ENCODE measurements around the gene TRIM71.
"Not testable (repeated sequence)": the region's sequence is repeated elsewhere in the genome, so short reads cannot be mapped to it uniquely, and the experiment has no call there.

Gene TRIM71

DNA sequence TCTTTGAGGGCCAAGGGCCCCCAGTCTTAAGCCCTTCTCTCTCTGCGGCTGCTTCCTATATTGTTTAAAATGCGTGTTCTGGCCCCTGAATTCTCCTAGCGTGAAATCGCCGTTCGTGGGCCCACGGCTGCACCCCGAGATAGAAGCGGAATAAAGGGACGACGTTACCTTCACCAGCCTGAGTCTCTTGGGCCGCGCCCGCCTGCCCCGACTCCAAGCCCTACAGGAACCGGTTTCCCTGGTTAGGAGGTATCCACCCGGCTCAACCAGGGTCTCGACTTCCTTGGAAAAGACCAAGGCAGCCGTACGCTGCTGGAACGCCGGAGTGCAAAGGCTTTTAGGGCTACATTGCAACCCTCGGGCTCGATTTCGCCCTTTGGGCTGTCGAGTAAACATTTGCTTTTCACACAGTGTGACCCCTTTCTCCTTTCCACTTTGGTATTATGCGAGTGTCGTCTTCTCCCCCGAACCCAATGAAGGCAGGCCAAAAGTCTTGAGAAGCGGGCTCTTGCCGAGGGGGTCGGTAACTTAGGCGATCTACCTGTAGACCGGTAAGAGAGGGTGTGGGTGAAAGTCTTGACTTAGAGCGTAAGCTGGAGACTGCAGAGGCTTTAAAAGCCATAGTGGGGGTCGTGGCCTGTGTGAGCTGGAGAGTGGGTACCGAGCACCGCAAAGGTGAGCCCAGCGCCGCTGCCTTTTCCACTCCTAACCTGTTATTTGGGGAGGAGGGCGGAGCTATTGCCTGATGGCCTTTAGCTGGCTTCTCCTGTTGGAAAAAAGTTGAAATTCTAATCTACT, 2.0 kb downstream of the TRIM71 start:
- DNase-seq (ENCODE audit: low read depth in 2 of 2) = no peak

DNA sequence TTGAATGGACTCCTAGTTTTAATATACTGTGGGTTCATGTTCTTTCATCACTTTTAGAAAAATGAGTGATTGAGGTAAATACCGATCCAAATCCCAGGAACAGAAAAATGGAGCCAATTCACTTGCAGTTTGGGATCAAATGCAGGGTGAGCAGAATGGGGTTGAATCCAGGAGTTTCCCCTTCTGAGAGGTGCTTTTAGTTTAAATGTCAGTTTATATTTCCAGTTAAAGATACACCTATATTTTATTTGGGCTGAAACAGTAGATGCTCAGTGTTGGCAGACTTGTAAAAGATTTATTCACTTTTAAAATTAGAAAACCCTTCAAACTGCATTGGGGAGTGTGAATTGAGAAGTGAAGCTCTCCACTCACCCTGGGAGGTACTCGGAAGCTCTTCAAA, 2.6 kb downstream of the TRIM71 start:
- DNase-seq (ENCODE audit: low read depth in 2 of 2) = no peak

DNA sequence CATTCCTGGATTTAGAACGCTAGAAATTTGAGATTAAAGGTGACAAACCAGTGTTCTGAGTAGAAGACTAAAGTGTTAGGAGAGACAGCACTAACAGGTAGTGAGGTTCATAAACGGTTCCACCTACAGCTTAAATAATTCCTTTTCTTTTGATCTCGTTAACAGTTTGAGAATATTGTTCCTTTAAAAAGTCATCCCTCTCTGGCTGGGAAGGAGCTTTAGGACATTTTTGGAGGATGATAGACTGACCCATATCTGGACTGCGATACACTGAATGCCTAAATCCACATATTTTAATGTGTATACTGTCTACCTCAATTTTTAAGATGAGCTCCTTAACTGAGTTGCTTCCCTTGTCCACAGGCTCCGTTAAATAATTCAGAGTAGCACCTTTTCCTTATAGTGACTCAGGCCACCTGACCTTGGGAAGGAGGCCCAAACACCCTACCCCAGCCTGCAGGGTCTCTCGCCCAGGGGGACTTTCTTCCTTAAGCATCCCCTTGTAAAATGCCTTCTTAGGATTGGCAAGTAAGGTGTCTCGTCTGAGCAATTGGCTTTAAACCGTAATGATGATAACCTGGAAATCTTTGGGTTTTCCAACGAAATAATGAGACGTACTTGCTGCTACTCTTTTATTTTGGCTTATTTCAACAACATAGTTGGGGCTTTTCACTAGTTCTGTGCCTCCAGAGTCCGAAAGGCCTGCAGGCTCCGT, 3.3 kb downstream of the TRIM71 start:
- DNase-seq (ENCODE audit: low read depth in 2 of 2) = no peak

DNA sequence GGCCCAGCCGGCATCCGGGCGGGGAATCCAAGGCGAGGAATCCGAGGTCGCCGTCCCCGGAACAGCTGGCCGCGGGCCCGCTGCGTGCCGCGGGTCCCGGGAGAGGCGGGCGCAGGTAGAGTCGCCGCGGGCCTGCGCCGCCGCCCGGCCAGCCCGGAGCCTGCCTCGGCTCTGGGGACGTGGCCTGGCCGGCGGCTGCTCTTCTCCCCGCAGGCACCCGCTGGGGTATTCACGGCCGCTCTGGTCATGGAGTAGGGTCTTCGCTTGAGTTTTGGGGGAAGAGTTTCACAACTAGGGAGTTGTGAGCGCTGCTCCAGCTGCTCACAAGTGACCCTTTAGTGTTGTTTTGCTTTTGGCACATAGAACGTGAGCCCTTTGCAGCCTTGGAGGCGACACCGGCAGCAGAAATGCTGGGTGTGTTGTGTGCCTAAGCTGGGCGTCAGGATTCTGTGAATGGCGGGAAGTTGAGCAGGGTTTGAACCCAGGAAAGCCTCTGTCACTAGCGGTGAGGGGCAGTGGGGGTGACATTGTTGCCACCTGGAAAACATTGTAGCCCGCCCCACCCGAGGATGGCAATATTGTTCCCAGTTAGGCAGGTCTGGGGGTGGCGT, 4.0 kb downstream of the TRIM71 start:
- DNase-seq (ENCODE audit: low read depth in 2 of 2) = no peak

DNA sequence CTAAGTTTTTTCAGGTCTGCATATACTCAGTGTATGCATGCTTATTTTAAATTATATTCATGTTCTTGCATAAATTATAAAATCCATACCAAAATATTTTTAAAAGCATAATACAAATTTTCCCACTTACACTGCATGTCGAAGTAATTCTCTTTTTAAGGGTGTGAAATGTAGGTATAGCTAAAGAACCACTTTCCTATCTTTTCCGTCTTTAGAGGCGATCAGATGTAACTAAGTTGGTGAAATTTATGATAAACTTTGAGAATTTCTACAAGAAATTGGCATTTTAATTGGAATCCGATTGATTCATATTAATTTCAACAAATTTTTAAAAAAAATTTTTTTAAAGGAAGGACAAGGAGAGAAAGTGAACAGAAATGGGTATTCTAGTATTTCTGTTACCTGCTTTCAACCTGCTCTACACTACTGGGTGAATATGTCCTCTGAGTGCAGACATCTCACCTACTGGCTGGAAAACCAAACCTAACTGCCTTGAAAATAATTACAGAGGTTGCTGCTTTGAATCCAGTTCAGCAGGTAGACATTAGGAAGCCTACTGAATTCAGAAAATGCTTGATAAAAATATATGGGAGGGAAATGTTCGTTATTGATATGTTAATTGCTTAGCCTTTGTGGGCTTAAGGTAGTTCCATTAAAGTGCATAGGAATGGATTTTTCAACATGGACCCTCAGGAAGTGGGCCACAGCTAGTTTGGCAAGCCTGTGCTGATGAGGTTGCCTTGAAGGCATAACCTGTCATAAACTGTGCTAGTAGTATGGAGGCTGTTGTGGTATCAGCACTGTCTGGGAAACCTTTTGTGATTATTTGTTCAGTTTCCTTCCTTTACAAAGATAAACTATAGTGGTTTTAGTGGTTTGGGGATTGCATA, 5.1 kb downstream of the TRIM71 start:
- no peak for DNase-seq (ENCODE audit: low read depth in 2 of 2)

DNA sequence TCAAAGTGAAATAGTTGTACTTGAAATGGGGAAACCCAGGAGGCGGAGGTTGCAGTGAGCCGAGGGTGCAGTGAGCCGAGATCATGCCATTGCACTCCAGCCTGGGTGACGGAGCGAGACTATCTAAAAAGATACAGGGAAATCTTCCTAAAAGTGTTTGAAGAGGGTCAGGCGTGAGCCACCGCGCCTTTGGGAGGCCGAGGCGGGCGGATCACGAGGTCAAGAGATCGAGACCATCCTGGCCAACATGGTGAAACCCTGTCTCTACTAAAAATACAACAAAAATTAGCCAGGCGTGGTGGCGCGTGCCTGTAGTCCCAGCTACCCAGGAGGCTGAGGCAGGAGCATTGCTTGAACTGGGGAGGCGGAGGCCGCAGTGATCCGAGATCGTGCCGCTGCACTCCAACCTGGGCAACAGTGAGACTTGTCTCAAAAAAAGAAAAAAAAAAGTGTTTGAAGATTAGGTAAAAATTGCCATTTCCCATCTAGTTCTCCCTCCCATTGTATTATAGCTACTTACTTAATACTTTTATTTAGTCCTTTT, 5.9 kb downstream of the TRIM71 start:
- not testable (repeated sequence) for DNase-seq (ENCODE audit: low read depth in 2 of 2)

DNA sequence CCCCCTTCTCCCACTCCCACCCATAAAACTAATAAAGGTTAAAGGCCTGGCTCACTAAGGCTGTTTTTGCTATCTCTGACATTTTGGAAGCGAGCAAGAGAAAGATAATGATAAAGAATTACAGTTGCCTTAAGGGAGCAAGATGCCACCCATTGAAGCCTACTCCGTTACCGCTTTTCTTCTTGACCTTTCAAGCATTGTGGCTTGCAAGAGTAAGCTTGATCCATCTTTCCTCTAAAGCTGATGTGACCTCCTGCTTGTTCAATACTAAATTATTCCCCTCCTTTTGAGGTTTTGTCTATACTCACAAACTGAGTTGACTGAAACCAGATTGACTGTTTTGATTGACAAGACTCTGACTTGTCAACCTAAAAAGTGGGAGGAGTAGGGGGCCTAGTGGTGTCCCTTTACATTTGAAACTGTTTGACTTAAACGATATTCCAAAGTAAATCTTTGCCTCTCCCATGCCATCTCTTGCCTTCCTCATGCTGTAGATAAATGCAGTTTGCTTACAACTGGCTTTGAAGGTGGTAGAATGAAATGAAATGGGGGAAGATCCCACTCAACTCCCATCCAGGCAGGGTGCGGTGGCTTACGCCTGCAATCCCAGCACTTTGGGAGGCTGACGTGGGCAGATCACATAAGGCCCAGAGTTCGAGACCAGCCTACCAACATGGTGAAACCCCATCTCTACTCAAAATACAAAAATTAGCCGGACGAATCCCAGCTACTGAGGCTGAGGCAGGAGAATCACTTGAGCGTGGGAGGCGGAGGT, 8.0 kb downstream of the TRIM71 start:
- no peak for DNase-seq (ENCODE audit: low read depth in 2 of 2)

DNA sequence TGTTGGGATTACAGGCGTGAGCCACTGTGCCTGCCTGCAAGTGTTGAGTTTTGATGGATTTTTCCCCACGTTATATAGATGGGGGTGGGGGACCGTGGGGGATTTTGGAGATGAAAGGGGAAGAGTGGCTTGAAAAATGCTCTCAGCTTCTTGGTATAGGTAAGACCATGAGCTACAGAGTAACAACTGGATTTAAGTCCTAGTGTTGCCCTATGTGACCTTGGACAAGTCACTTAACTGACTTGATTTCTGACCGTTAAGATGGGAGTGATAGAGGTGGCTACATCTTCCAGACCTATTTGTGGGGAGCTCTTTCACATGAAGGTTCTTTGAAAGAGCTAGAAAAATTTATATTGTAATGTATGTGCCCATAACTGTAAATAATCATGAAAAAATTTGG, 13.3 kb downstream of the TRIM71 start:
- DNase-seq (ENCODE audit: low read depth in 2 of 2) = no peak

DNA sequence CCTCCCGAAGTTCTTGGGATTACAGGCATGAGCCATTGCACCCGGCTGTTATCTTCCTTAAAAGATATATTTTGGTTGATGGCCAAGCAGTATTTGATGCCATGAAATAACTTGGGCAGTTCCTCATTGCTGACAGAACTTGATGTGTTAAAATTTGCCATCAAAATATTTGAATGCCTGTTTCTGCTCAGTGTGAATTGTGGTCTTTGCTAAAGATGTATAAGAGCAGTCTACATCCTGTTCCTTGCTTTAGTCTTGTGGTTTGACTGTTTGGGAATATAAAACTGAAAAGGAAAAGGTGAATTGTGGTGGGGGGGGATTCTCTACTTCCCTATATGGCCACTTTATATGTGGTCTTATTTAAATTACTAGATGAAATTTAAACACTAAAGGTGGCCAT, 14.0 kb downstream of the TRIM71 start:
- DNase-seq (ENCODE audit: low read depth in 2 of 2) = no peak

DNA sequence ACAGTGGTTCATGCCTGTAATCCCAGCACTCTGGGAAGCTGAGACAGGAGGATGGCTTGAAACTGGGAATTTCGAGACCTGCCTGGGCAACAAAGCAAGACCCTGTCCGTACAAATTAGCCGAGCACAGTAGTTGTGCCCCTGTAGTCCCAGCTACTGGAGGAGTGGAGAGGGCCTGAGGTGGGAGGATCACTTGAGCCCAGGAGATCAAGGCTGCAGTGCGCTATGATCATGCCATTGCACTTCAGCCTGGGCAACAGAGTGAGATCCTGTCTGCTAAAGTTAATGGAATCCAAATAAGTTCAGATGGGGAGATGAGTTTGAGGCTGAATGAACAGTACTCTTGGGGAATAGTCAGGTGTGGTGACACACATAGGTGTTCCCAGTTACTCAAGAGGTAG, 14.4 kb downstream of the TRIM71 start:
- no peak for DNase-seq (ENCODE audit: low read depth in 2 of 2)

DNA sequence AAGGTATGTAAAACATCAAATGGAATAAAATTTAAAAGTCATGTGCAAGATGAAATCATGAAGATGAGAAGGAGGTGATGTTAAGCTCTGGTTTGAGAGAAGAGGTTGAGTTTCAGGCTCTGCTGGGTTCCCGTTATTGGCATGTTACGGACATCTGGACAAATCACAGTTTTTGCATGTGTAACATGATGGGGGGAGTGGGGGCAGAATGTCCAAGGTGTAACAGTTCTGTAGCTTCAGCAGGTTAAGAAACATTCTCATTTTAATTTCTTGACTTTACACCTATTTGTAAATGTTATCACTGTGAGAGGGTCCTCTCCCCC, 17.2 kb downstream of the TRIM71 start:
- no peak for DNase-seq (ENCODE audit: low read depth in 2 of 2)

DNA sequence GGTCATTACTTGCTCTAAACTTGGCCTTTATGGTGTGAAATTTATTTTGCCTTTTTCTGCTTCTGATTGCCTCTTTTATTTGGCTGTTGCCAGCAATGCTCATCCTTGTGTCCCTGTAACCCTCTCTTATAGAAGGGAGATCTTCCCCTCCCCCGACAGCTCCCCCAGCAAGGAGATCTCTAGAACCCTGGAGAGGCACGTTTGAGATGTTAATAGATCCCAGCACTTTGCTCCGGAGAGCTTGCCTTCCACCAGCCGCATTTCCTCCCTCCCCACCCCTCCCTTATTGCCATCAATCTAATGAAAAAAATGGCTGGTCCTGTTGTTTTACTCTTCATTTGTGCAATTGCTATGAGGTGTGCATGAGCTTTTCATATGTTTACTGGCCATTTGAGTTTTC, 18.2 kb downstream of the TRIM71 start:
- DNase-seq (ENCODE audit: low read depth in 2 of 2) = no peak

DNA sequence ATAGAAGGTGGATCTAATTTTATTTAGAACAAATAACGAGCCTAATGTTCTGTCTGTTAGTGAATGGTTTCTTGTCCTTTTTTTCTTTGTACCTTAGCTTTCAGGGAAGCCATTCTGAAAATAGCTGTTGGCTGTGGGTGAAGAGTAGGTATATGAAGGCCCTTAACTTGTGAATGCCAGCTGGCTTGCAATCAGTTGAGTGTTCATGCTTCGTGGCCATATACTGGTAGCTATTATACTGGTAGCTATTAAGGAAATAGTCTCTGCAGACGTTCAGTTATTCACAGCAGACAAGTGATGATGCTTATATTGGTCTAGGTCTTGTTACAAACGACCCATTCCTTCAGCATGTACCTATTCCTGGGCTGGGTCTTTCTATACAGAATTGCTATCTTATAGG, 18.8 kb downstream of the TRIM71 start:
- no peak for DNase-seq (ENCODE audit: low read depth in 2 of 2)

DNA sequence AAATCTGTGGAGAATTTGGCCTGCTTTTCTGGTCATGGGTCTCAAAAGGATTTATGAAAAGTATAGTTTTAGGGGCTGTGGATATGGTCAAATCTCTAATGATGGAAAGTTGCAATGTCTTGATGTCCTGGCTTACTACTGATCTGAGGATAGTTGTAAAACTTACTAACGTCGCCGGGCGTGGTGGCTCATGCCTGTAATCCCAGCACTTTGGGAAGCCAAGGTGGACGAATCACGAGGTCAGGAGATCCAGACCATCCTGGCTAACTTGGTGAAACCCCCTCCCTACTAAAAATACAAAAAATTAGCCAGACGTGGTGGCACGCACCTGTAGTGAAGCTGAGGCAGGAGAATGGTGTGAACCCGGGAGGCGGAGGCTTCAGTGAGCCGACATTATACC, 19.6 kb downstream of the TRIM71 start:
- DNase-seq (ENCODE audit: low read depth in 2 of 2) = no peak

DNA sequence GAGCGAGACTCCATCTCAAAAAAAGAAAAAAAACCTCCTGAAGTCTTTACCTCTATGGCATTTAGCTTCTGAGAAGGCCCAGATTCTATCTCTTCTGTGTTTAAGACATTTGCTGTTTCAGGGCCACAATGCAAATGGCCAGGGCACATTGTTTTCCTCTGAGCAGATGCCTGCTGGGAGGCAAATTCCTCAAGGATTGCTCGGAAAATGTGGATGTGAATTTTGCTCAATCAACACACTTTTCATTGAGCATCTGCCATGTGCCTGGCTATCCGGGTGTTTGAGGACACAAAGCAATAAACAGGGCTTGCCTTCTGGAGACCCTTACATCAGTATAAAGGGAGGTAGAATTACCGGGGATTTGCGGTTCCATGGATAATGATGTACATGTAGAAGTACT, 20.0 kb downstream of the TRIM71 start:
- no peak for DNase-seq (ENCODE audit: low read depth in 2 of 2)

DNA sequence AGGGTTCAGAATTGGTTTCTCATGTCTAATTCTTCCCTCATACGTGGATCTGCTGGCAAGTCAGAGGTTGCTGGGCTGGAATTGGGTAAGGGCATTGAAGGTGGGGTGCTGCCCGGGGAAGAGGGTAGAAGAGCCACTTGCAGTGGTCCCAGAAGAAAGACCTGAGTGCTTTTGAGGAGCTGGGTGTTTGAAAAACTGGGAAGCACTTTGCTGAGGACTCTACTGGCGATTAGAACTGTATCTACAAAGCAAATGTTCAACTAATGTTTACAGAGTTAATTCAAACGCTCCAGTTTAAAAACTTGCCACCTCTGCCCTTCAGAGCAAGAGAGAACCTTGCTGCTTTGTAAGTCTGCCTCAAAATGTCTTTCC, 21.9 kb downstream of the TRIM71 start:
- no peak for DNase-seq (ENCODE audit: low read depth in 2 of 2)

DNA sequence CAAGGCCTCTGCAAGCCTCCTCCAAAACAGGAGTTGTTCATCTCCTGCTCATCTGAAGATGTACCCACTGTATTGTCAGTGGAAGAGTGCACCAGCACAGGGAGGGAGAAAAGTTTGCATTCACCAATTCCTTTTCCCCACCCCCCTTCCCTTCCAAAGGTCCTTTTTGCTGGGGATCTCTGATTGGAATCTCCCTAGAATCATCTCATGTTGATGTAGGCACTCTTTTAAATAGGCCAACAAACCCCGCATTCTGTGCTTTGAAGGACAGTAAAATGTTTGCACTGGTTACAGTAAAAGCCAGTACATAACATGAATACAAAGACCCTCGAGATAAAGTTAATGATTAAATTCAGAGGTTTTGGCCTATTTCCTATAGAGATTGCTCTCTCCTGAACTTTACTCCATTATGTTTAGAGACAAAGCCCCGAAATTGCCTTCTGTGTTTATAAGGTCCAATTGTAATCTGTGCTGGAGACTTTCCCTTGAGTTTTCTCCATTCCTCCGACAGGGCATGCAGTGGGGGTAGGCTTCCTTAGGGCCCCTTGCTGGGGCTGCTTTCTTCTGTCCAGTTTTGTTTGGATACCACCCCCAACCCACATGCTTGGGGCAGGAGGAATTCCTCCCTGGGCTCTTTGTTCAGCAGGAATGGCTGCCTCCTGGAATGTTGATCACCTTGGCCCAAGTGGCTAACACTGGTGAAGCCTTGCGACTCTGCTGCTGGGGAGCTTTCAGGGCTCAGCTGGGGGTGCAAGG, 22.5 kb downstream of the TRIM71 start:
- no peak for DNase-seq (ENCODE audit: low read depth in 2 of 2)

DNA sequence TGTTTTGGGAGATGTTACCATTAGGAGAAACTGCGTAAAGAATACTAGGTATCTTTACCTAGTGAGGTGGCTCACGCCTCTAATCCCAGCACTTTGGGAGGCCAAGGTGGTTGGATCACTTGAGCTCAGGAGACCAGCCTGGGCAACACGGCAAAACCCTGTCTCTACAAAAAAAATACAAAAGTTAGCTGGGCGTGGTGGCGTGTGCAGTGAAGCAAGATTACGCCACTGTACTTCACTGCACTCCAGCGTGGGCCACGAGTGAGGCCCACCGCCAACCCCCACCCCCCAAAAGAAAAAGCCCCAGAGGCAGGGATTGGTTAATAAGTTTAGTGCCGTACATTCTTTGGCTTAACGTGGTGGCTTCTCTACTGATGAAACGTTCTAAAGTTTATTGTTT, 23.5 kb downstream of the TRIM71 start:
- no peak for DNase-seq (ENCODE audit: low read depth in 2 of 2)

DNA sequence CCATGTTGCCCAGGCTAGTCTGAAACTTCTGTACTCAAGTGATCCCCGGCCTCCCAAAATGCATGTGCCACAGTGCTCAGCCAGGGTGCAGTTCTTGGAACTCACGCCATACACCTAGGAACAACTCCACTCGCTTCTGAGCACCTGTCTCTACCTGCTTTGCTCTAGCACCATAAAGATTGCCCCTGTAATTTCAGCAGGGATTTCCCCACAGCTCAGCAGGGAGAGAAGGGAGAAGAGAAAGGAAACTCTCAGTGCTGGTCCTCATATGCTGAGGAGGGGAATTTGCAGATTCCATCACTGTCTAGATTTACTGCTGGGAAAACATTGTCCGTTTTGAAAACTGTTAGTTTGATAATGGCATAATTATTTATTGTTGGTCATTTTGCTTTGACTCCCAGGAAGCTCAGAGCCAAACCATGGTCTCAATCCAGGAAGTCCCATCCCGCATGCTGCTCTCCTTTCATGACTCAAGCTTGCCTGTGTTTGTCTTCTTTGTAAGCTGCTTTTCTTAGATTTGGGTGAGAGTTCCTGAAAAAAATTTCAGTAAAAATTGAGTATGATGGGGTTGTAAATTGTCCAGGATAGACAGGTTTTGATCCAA, 24.2 kb downstream of the TRIM71 start:
- no peak for DNase-seq (ENCODE audit: low read depth in 2 of 2)

DNA sequence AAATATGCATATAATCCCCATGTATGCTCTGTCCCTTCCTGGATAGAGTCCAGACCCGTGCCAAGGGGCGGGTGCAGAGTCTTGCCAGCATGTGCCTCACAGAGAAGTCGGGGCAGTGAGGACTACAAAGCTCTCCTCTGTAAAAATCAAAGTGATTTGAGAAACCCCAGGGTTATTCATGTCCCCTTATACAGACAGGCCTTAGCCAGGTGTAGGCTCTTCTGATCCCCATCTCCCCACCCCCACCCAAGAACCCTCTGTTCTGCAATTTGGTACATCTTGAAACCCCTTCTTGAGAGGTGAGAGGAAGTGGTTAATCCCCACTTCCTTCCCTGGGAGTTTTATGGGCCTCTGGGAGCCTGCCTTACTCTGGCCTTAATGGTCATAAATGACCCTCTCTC, 24.7 kb downstream of the TRIM71 start:
- no peak for DNase-seq (ENCODE audit: low read depth in 2 of 2)
